ENCODE measurements around the gene DCC. TPM values are rescaled to one million over a fixed set of nuclear protein-coding genes. Genes with fewer than 3 reads are reported as not detected.
A peak's percentile ranks its signal among the peaks of the same experiment; 100 is the strongest.
"Not testable (repeated sequence)": the region's sequence is repeated elsewhere in the genome, so short reads cannot be mapped to it uniquely, and the experiment has no call there.

DCC gene
- total and polyA plus RNA-seq, 12 donors: under 0.01 to 0.89 (median 0.09) TPM; not detected in 8

DNA sequence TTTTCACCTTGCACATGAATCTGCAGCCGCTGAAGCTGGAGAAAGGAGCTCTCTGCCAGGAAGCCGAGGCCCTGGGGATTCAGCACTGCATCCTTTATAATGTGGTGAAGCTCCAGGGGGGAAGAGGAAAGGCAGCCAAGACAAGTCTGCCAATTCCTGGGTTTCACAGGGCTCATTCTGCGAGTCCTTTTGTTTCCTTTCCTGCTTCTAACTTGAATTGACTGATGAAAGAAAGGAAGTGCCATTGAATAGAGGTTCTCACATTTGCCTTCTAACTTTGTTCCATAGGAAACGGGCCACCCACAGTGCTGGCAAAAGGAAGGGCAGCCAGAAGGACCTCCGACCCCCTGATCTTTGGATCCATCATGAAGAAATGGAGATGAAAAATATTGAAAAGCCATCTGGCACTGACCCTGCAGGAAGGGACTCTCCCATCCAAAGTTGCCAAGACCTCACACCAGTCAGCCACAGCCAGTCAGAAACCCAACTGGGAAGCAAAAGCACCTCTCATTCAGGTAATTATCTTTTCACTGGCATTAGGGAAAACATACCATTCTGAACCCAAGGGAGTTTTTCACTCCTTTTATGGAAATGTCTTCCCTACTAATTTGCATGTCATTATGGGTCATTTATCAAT, 1119.1 kb downstream of the DCC start:
- Histone ChIP-seq H3K27me3 (no peaks in the 10 kb centered on the region), H3K36me3 (no peaks in the 10 kb centered on the region), H3K9me3 (peaks cover 0 to 7% (median 0%) of the 10 kb centered on the region in 11 donors), H3K4me1 (peaks cover 0 to 21% (median 5%) of the 10 kb centered on the region in 9 donors), H3K27ac (no peak overlapping the region), H3K4me3 (no peak overlapping the region)
- DNase-seq (peak; percentile 8 to 13), ATAC-seq (peak in 5 of 8 donors; percentile 29 to 53 (median 46))
- TF ChIP-seq, protein P1, sequence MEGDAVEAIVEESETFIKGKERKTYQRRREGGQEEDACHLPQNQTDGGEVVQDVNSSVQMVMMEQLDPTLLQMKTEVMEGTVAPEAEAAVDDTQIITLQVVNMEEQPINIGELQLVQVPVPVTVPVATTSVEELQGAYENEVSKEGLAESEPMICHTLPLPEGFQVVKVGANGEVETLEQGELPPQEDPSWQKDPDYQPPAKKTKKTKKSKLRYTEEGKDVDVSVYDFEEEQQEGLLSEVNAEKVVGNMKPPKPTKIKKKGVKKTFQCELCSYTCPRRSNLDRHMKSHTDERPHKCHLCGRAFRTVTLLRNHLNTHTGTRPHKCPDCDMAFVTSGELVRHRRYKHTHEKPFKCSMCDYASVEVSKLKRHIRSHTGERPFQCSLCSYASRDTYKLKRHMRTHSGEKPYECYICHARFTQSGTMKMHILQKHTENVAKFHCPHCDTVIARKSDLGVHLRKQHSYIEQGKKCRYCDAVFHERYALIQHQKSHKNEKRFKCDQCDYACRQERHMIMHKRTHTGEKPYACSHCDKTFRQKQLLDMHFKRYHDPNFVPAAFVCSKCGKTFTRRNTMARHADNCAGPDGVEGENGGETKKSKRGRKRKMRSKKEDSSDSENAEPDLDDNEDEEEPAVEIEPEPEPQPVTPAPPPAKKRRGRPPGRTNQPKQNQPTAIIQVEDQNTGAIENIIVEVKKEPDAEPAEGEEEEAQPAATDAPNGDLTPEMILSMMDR (IDR thresholded peaks at IDR 0.05): no peak
- 23 to 30% methylated on average over 5 of the region's 5 CpGs for WGBS, 2 donors
- intact Hi-C loops (cut with DNase I): no loop called here

DNA sequence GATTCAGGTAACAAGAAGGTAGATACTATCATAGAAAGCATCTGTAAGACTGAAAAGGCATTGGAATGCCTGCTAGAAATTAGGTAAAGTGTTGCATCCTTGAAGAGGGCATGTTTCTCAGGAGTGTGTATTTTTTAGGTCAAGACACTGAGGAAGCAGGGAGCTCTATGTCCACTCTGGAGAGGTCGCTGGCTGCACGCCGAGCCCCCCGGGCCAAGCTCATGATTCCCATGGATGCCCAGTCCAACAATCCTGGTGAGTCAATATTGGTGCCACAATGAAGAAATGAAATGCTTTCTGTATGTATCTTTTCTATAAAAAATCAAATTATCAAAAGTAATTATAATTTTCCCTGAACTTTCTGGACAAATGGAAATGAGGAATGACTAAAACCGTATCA, 1127.8 kb downstream of the DCC start:
- Histone ChIP-seq H3K27me3 (no peaks in the 10 kb centered on the region), H3K4me1 (no peaks in the 10 kb centered on the region), H3K36me3 (no peaks in the 10 kb centered on the region), H3K27ac (no peak overlapping the region), H3K4me3 (no peak overlapping the region), H3K9me3 (peaks cover 0 to 6% (median 0%) of the 10 kb centered on the region in 11 donors)
- 95 to 98% methylated on average over 5 of the region's 5 CpGs for WGBS, 2 donors
- TF ChIP-seq, protein P1 (IDR thresholded peaks at IDR 0.05): no peak
- DNase-seq: no peak
- intact Hi-C loops (cut with DNase I): no loop called here
- no peak for ATAC-seq

DNA sequence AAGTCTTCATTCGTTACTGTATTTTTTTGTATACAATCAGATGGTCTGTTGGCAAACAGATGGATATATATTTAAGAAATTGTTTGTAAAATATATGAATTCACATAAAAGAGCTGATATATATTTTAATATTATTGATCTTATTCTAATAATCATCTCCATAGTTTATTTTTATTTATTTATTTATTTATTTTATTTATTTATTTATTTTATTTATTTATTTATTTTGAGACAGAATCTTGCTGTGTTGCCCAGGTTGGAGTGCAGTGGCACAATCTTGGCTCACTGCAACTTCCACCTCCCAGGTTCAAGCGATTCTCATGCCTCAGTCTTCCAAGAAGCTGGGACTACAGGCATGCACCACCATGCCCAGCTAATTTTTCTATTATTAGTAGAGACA, 1128.2 kb downstream of the DCC start:
- H3K27ac ChIP-seq; DNase-seq; ATAC-seq; intact Hi-C loops (cut with DNase I); H3K4me1 ChIP-seq; H3K36me3 ChIP-seq; H3K9me3 ChIP-seq; H3K27me3 ChIP-seq; H3K4me3 ChIP-seq: not testable (repeated sequence)
- WGBS, 2 donors: 95 to 98% methylated on average over 2 of the region's 2 CpGs

DNA sequence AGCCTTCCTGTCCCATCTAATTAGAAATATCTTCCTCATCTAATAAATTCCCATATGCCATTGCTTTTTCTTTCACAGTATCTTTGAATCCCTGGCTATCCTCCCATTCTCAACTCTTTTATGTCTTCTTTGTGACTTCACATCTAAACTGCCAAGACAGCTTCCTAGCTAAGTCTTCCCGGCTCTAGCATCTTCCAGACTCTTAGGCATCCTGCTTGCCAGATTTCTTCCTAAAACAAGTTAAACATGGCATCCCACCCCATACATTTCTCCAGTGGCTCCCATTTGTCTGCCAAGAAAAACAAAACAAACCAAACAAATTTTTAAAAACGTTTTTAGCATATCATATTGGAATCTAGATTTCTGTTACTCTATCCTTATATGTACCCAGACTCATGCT, 1132.5 kb downstream of the DCC start:
- Histone ChIP-seq H3K27me3 (no peaks in the 10 kb centered on the region), H3K4me1 (no peaks in the 10 kb centered on the region), H3K9me3 (peaks cover 0 to 18% (median 0%) of the 10 kb centered on the region in 11 donors), H3K27ac (no peak overlapping the region), H3K4me3 (no peak overlapping the region), H3K36me3 (no peaks in the 10 kb centered on the region)
- TF ChIP-seq, protein P1 (IDR thresholded peaks at IDR 0.05): no peak
- ATAC-seq (no peak), DNase-seq (no peak)
- intact Hi-C loops (cut with DNase I): no loop called here
- 34 to 48% methylated on average over 2 of the region's 2 CpGs for WGBS, 2 donors

DNA sequence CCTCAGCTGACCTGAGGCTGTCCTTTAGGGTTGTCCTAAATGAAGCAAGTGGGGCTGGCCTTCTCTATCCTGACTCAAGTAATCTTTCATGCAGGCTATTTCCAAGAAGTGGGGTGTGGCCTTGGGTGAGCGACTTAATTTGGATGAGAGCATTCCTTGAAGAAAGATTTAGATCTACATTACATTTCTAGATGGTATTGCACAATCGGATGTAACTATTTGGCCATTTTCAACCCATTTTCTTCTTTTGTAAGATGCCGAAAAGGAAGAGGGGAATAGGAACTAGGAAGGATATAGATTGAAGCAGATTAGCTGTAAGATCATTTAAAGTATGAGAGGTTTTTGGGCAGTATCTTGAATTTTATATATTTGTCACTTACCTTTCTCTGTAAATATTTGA, 1138.2 kb downstream of the DCC start:
- Histone ChIP-seq H3K36me3 (no peaks in the 10 kb centered on the region), H3K27me3 (no peaks in the 10 kb centered on the region), H3K4me1 (no peaks in the 10 kb centered on the region), H3K9me3 (peaks cover 0 to 15% (median 0%) of the 10 kb centered on the region in 11 donors), H3K27ac (no peak overlapping the region), H3K4me3 (no peak overlapping the region)
- TF ChIP-seq, protein P1 (IDR thresholded peaks at IDR 0.05): no peak
- 84 to 92% methylated on average over 3 of the region's 3 CpGs for WGBS, 2 donors
- no peak for ATAC-seq
- intact Hi-C loops (cut with DNase I): no loop called here
- DNase-seq: no peak
